Iris pigment epithelial cell (primary cell): ENCODE data around the gene GPC1.
"Not testable (repeated sequence)": the region's sequence is repeated elsewhere in the genome, so short reads cannot be mapped to it uniquely, and the experiment has no call there.

Source experiments
- DNase-seq: peaks from one replicate; pipeline ENCODE4 v3.0.0-alpha.2; 2011; ENCODE audit warnings: low read depth

The GPC1 gene, protein sequence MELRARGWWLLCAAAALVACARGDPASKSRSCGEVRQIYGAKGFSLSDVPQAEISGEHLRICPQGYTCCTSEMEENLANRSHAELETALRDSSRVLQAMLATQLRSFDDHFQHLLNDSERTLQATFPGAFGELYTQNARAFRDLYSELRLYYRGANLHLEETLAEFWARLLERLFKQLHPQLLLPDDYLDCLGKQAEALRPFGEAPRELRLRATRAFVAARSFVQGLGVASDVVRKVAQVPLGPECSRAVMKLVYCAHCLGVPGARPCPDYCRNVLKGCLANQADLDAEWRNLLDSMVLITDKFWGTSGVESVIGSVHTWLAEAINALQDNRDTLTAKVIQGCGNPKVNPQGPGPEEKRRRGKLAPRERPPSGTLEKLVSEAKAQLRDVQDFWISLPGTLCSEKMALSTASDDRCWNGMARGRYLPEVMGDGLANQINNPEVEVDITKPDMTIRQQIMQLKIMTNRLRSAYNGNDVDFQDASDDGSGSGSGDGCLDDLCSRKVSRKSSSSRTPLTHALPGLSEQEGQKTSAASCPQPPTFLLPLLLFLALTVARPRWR

GRCh38 chr2:240435457-240435947 is at the start of gene GPC1:
Gene GPC1 (plus strand): TSS chr2:240435663. CDS start chr2:240435919, 256 bp downstream.
- DNase-seq: peak; percentile 82

DNA sequence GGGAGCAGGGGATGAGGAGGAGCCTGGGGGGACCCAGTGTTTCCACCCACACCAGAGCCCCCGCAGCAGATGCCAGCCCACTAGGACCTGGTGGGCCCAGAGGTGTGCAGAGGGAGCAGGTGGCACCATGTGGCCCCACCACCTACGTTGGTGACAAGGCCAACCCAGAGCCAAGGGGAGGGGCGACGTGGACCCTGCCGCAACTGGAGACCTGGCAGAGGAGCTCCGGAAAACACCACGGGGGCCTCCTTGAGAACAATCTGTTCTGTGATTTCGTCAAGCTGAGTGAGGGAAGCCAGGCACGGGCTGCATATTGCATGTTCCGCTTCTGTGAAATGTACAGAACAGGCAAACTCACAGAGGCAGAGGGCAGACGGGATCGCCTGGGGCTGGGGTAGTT is 49.1 kb upstream of the GPC1 start:
- no peak for DNase-seq

DNA sequence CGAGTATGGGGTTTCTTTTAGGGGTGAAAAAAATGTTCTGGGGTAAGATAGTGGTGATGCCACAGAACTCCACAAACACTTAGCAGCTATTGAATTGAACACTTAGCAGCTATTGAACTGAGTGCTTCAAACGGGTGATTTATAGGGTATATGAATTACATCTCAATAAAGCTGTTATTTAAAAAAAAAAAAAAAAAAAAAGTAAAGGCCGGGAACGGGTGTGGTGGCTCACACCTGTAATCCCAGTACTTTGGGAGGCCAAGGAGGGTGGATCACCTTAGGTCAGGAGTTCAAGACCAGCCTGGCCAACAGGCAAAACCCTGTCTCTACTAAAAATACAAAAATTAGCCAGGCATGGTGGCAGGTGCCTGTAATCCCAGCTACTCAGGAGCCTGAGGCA is 48.7 kb upstream of the GPC1 start:
- DNase-seq: not testable (repeated sequence)

- no peak for DNase-seq
Measured at GRCh38 chr2:240387325-240387668, 48.2 kb upstream of the GPC1 start.

DNA sequence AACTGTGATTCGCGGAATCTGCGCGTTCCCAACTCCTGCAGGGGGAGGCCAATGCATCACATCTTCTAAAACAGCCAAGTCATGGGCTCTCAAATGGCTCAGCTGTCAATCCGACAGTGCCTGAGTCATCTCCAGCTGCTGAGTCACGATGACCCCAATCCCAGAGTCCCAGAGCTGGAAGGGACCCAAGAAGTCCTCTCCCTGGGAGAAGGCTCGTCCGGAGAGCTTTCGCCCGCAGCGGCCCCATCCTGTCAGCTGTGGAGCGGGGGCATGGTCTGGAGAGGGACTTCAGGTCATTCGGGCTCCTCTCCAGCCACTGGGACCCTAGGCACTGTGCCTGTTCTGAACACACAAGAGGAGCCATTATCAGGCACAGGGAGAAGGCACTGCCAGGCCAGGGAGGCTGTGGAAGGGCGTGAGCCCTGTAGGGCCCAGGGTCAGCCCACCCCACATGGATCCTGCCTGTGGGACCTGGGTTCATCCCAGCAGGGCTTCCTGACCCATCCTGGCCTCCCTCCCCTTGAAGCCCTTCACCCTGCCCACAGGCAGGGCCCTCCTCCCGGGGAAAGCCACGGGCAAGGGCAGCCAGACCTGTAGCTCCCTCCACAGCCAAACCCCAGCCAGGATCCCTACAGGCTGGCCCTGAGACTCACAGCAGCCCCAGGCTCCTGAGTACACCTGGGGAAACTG is 47.6 kb upstream of the GPC1 start:
- peak; percentile 91 for DNase-seq

DNA sequence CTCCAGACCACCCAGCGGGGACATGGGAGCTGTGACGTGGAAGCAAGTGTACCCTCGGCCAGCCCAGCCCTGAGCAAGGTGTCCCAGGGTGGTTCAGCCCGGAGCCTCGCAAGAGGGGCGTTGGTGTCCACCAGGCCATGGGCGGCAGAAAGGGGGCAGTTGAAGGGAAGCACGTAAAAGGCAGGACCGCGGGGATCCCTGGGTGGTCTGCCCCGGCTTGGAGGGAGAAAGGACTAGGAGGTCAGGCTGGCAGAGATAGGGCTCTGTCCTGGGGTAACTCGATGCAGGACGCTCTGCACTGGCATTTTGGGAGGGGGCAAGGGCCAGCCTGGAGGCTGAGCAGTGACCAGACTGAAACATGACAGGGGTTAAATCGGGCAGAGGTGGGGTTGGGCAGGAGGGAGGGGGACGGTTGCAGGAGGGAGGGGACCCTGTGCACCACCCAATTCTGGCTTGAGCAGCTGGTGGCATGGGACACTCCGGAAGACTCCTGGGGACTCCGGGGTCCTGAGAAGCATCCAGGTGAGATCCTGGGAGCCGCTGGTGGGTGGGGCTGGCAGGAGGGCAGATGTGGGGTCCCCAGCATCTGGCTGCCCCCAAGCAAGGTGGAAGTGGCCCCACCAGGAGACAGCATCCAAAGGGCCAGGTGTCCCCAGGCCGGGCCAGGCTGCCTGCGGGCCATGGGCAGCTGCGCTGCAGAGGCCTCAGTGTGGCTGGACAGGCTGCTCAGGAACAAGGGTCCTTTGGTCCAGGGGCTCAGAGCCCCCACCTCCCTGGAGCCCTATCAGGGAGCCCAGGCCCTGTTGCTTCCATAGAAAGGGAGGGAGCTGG is 46.8 kb upstream of the GPC1 start:
- no peak for DNase-seq

DNA sequence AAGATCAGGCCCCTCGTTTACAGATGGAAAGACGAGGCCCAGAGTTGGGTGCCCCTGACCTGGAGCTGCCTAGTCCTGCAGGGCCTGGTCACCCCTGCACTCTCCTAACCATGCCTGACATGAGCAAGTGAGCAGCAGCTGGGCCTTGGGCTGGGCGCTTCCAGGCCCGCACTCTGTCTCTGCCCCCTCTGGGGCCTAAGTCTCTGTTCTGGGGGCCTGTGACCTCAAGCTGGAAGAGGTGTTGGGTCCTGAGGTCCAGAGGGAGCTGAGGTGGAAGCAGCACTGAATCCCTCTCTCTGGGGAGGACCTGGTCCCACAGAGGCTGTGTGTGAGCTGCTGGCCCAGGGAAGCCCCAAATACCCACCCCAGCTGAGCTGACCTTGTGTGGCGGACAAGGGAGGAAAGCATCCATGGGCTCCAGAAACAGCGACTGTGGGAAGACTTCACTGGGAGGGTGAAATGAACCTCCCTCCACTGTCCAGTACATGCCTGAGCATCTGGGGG is 46.1 kb upstream of the GPC1 start:
- DNase-seq: no peak

GRCh38 chr2:240390091-240391073 is 45.1 kb upstream of the GPC1 start:
- no peak for DNase-seq

- DNase-seq: no peak
Measured at GRCh38 chr2:240391111-240392051, 44.1 kb upstream of the GPC1 start.

- DNase-seq: no peak
Measured at GRCh38 chr2:240392084-240392947, 43.1 kb upstream of the GPC1 start.

DNA sequence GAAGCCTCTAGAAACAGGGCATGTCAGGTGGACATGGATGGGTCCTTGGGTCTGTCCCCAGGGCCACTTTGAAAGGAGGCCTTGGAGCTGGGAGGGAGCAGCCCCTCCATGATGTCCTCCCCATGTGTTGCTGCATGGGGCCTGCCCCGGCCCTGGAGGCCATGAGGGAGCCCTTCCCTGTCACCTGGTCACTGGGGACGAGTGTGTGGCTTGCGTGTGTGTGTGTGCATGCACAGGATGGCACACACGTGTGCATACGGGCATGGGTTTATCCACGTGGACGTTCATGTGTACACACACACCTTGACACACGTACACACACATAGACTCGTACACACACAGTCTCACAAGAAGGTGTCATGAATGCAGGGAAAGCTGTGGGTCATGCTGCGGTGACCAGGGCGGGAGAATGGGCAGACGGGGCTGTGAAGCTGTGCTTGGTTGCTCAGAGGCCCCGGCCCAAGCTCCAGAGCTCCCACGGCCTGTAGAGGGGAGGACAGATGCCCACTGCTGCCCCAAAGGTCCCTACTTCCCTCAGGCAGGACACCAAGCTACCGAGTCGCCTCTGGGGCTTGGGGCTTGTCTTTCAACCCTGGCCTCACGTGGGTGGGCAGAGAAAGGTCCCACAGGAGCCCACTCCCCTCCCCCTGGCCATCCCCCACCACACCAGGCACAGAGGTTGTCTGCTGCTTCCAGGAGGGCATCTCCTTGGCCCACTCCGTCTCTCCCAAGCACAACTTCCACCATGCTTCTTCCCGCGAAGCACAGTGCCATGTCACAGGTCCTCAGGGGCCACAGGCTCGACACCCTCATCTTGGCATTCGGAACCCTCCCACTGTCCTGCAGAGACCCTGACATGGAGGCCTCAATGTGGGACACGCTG is 42.3 kb upstream of the GPC1 start:
- DNase-seq: no peak

- DNase-seq: peak; percentile 55
Measured at GRCh38 chr2:240393831-240394410, 41.5 kb upstream of the GPC1 start.

DNA sequence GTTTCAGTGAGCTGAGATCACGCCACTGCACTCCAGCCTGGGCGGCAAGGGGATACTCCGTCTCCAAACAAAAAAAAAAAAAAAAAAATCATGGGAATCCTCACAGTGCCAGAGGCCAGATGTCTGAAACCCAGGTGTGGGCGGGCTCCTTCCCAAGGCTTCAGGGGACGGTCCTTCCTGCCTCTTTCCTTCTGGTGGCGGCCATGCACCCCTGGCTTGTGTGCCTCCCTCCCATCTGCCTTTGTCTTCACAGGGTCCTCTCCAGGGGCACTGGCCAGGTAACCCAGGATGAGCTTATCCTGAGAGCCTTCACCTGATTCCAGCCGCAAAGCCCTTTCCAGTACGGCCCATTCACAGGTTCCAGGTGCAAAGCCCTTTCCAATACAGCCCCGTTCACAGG is 40.9 kb upstream of the GPC1 start:
- no peak for DNase-seq

- no peak for DNase-seq
Measured at GRCh38 chr2:240395448-240395847, 40.0 kb upstream of the GPC1 start.

GRCh38 chr2:240395896-240396622 is 39.4 kb upstream of the GPC1 start:
- no peak for DNase-seq
